ENCODE data around the gene FANCC. TPM values are rescaled to one million over a fixed set of nuclear protein-coding genes. Genes with fewer than 3 reads are reported as not detected.

The FANCC gene
- total RNA-seq, 1 donor from 2014 or later = 7.9 TPM

GRCh38 chr9:95307538-95307937 is 10.0 kb downstream of the FANCC start:
- Mint-ChIP-seq H3K4me1 (ENCODE audit: low read depth, unreplicated experiment) (peaks cover 16% of the 10 kb centered on the region), H3K36me3 (ENCODE audit: low read depth, unreplicated experiment) (no peaks in the 10 kb centered on the region), H3K9me3 (ENCODE audit: unreplicated experiment) (no peaks in the 10 kb centered on the region), H3K4me3 (ENCODE audit: unreplicated experiment) (no peak overlapping the region), H3K27ac (ENCODE audit: unreplicated experiment) (no peak overlapping the region), H3K27me3 (ENCODE audit: low read depth, unreplicated experiment) (no peaks in the 10 kb centered on the region)
- DNase-seq (ENCODE audit: low read depth) (no peak), FAIRE-seq (no peak)
- Histone ChIP-seq H3K79me2 (ENCODE audit: insufficient read depth, low read length) (peaks cover 5% of the 10 kb centered on the region), H2AFZ (ENCODE audit: low read depth, low read length) (no peak overlapping the region), H3K4me3 (ENCODE audit: insufficient read depth, low read depth, low read length) (no peak overlapping the region), H3K27ac (ENCODE audit: low read depth, low read length) (no peak overlapping the region), H3K9ac (ENCODE audit: low read length) (no peak overlapping the region), H3K9me3 (ENCODE audit: insufficient read depth, low read depth, low read length) (no peaks in the 10 kb centered on the region), H3K36me3 (ENCODE audit: insufficient read depth, low read length) (no peaks in the 10 kb centered on the region), H3K4me2 (ENCODE audit: low read length) (no peak overlapping the region), H3K4me1 (ENCODE audit: insufficient read depth, low read length) (peaks cover 12% of the 10 kb centered on the region), H3K27me3 (ENCODE audit: insufficient read depth, low read length) (no peaks in the 10 kb centered on the region), H4K20me1 (ENCODE audit: insufficient read depth, low read length) (peaks cover 6% of the 10 kb centered on the region)
- no peak for TF ChIP-seq CTCF (IDR thresholded peaks at IDR 0.05; ENCODE audit: insufficient read depth, low read depth, low read length)
- no peak for TF ChIP-seq EZH2 (IDR thresholded peaks at IDR 0.05; ENCODE audit: insufficient read depth, low read length)

DNA sequence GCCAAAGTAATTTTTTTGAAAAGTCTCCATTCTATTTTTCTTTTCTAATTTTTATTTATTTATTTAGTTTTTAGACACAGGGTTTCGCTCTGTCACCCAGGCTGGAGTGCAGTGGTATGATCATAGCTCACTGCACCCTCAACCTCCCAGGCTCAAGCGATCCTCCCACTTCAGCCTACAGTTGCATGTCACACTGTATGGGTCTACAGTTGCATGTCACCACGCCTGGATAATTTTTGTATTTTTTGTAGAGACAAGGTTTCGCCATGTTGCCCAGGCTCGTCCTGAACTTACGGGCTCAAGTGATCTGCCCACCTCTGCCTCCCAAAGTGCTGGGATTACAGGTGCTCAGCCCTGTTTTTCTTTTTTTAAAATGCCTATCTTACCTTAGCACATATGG is 10.7 kb downstream of the FANCC start:
- H3K4me1 Mint-ChIP-seq (ENCODE audit: low read depth, unreplicated experiment) = peaks cover 16% of the 10 kb centered on the region
- no peaks in the 10 kb centered on the region for H3K9me3 ChIP-seq (ENCODE audit: insufficient read depth, low read depth, low read length)
- H4K20me1 ChIP-seq (ENCODE audit: insufficient read depth, low read length) = peaks cover 6% of the 10 kb centered on the region
- H3K36me3 Mint-ChIP-seq (ENCODE audit: low read depth, unreplicated experiment) = no peaks in the 10 kb centered on the region
- H3K4me2 ChIP-seq (ENCODE audit: low read length) = no peak overlapping the region
- DNase-seq (ENCODE audit: low read depth) (no peak), FAIRE-seq (no peak)
- H2AFZ ChIP-seq (ENCODE audit: low read depth, low read length) = no peak overlapping the region
- H3K27me3 ChIP-seq (ENCODE audit: insufficient read depth, low read length) = no peaks in the 10 kb centered on the region
- peaks cover 12% of the 10 kb centered on the region for H3K4me1 ChIP-seq (ENCODE audit: insufficient read depth, low read length)
- H3K9ac ChIP-seq (ENCODE audit: low read length) = no peak overlapping the region
- no peak overlapping the region for H3K27ac Mint-ChIP-seq (ENCODE audit: unreplicated experiment)
- H3K79me2 ChIP-seq (ENCODE audit: insufficient read depth, low read length) = peaks cover 5% of the 10 kb centered on the region
- no peaks in the 10 kb centered on the region for H3K9me3 Mint-ChIP-seq (ENCODE audit: unreplicated experiment)
- H3K4me3 Mint-ChIP-seq (ENCODE audit: unreplicated experiment) = no peak overlapping the region
- no peaks in the 10 kb centered on the region for H3K36me3 ChIP-seq (ENCODE audit: insufficient read depth, low read length)
- no peak overlapping the region for H3K4me3 ChIP-seq (ENCODE audit: insufficient read depth, low read depth, low read length)
- no peak overlapping the region for H3K27ac ChIP-seq (ENCODE audit: low read depth, low read length)
- TF ChIP-seq CTCF (IDR thresholded peaks at IDR 0.05; ENCODE audit: insufficient read depth, low read depth, low read length) (no peak), EZH2 (IDR thresholded peaks at IDR 0.05; ENCODE audit: insufficient read depth, low read length) (no peak)
- H3K27me3 Mint-ChIP-seq (ENCODE audit: low read depth, unreplicated experiment) = no peaks in the 10 kb centered on the region

DNA sequence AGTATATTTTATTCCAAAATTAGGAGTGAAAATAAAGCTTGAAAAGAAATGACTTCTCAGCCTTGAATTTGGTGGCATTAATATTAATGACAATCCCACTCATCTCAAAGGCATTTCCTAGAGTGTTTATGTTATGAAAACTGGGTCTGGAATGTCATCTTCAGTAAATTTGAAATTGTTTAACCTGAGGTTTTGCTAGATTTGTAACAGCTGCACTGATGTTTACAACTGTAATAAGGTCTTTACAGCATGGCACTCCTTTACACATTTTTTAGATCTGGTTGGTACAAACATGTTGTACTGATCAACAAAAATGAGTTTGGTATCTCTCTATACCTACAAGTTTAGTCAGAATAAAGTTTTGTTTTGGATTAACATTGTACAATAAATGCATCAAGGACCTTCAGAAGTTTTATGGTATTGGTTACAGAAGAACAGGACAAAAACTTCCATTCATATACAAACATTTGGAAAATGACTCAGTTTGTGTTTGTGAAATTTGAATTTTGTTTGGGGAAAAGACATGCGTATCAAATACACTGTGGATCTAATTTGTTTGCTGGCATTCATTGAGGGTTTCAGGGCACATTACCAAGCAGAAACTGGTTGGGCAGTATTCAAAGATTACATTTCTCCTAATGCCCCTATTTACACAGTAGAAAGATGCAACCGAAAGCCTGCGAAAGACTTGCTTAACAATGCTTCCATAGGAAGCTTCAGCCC is 11.6 kb downstream of the FANCC start:
- Mint-ChIP-seq H3K36me3 (ENCODE audit: low read depth, unreplicated experiment) (no peaks in the 10 kb centered on the region), H3K27ac (ENCODE audit: unreplicated experiment) (no peak overlapping the region), H3K4me1 (ENCODE audit: low read depth, unreplicated experiment) (peaks cover 16% of the 10 kb centered on the region), H3K27me3 (ENCODE audit: low read depth, unreplicated experiment) (no peaks in the 10 kb centered on the region), H3K9me3 (ENCODE audit: unreplicated experiment) (no peaks in the 10 kb centered on the region), H3K4me3 (ENCODE audit: unreplicated experiment) (no peak overlapping the region)
- peak overlapping the region; percentile 42 for H3K4me2 ChIP-seq (ENCODE audit: low read length)
- H3K4me1 ChIP-seq (ENCODE audit: insufficient read depth, low read length) = peaks cover 12% of the 10 kb centered on the region
- TF ChIP-seq EZH2 (IDR thresholded peaks at IDR 0.05; ENCODE audit: insufficient read depth, low read length) (no peak), CTCF (IDR thresholded peaks at IDR 0.05; ENCODE audit: insufficient read depth, low read depth, low read length) (no peak)
- peaks cover 5% of the 10 kb centered on the region for H3K79me2 ChIP-seq (ENCODE audit: insufficient read depth, low read length)
- peak; percentile 39 for FAIRE-seq
- no peak overlapping the region for H2AFZ ChIP-seq (ENCODE audit: low read depth, low read length)
- H3K36me3 ChIP-seq (ENCODE audit: insufficient read depth, low read length) = no peaks in the 10 kb centered on the region
- H3K27me3 ChIP-seq (ENCODE audit: insufficient read depth, low read length) = no peaks in the 10 kb centered on the region
- no peak overlapping the region for H3K9ac ChIP-seq (ENCODE audit: low read length)
- H3K4me3 ChIP-seq (ENCODE audit: insufficient read depth, low read depth, low read length) = no peak overlapping the region
- no peaks in the 10 kb centered on the region for H3K9me3 ChIP-seq (ENCODE audit: insufficient read depth, low read depth, low read length)
- DNase-seq (ENCODE audit: low read depth) = peak; percentile 36
- H4K20me1 ChIP-seq (ENCODE audit: insufficient read depth, low read length) = peaks cover 6% of the 10 kb centered on the region
- no peak overlapping the region for H3K27ac ChIP-seq (ENCODE audit: low read depth, low read length)
